SIG-M5 (cell line): ENCODE results near the gene TRAPPC3.

Experiments used
- DNase-seq: peaks from one replicate; lab custom pipeline; 2025; lab: John Stamatoyannopoulos, UW

Gene TRAPPC3

GRCh38 chr1:36151134-36151844, 2.0 kb upstream of the TRAPPC3 start:
- DNase-seq: no peak

- DNase-seq: no peak
Observed at GRCh38 chr1:36150296-36151133, 1.2 kb upstream of the TRAPPC3 start.

GRCh38 chr1:36149973-36150295, 648 bp upstream of the TRAPPC3 start:
- DNase-seq: no peak

- no peak for DNase-seq
Observed at GRCh38 chr1:36148821-36149236, 457 bp downstream of the TRAPPC3 start.

DNA sequence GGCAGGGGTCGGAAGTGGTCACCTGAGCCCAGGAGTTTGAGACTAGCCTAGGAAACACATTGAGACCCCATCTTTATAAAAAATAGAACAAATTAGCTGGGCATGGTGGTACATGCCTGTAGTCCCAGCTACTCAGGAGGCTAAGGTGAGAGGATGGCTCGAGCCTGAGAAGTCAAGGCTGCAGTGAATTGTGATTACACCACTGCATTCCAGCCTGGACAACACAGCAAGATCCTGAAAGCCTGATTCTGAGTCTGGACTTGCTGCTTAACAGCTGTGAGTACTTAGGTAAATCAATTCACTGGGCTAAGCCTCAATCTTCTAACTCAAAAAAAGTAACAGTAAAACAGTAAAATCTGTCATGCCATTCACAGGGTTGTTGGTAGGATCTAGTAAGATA, 4.9 kb downstream of the TRAPPC3 start:
- DNase-seq: no peak

DNA sequence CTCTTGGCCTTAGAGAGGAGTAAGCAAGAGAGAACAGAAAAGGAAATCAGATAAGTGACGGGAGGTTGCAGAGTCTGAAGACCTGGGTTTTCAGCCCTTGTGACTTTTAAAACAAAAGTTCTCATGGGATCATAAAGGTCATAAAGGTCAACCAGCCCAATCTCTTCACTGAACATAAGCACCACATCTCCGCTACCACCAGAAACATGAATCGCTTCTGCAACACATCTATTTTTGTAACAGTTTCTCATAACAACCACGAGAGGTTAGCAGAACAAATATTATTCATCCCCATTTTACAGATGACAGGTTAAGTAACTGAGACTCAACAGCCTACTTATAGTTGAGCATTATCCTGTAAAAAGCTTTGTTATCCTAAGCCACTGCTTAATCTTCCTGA, 5.9 kb downstream of the TRAPPC3 start:
- DNase-seq: no peak

DNA sequence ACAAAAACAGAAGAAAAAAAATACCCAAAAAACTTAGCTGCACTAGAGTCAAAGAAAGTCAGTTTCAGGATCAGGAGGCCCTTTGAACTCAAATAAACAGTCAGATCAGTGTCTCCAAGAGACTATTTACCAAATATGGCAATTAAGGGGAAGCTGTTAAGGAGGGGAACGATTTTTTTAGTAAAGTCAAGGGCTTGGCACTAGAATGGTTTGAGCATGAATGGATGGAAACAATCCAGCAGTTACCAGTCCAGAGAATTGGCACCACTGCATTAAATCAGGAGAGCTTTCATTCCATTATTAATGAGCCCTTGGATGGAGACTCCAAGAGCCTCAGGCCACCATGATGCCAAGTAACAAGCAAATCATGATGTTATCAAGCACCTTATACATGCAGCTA, 7.2 kb downstream of the TRAPPC3 start:
- DNase-seq: no peak

DNA sequence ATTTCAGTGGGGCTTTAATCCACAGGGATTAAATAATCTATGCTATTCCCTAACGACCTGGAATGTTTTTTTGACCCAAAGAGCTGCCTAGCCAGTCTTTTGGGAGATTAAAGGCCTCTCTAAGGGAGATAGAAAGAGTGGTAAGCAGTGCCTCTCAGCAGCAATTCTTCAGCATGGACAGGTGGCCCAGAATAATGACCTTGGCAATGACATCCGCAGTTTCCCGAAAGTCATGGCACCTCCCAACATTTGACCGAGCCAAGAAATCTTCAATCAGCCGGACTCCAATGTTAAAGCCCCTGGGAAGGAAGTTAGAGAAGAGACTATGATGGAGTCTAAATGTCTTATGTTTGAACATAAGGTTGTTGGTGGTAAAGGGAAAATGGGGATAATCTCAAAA, 9.8 kb downstream of the TRAPPC3 start:
- no peak for DNase-seq

- no peak for DNase-seq
Observed at GRCh38 chr1:36137776-36138175, 11.5 kb downstream of the TRAPPC3 start.

DNA sequence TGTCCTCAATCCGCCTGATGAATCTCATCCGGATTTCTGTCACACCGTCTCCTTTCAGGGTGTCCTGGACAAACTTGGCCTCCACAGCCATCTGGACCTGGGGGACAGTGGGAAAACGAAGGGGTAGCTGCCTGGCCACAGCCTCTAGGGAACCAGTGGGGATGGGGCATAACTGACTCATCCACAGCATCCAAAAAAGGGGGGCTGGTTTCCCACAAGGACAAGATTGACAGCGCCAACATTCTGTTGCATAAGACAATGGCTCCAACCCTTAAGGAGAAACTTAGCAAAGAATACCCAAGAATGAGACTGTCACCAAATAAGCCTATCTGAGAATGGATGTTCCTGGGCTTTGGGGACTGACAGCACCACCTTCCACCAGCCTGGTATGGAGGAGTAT, 12.1 kb downstream of the TRAPPC3 start:
- no peak for DNase-seq

DNA sequence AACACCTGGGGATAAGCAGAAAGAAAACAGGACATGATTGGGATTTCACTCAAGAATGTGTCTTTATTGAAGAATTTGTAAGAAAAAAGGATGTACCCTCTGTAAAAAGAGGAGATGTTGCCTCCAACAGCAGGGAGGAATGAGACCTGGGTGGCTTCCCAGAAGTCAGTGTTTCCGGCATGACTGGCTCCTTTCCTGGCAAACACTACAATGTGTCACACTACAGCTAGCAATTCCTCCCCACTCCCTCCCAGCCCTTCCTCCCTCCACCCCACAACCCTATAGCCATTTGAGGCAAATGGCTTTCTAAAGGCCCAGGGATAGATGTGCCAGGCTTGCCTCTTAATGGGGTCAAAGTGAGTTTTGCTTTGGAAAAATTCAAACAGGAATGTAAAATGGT, 12.8 kb downstream of the TRAPPC3 start:
- no peak for DNase-seq

GRCh38 chr1:36135796-36136195, 13.5 kb downstream of the TRAPPC3 start:
- DNase-seq: no peak

- DNase-seq: no peak
Observed at GRCh38 chr1:36135330-36135667, 14.0 kb downstream of the TRAPPC3 start.

- DNase-seq: no peak
Observed at GRCh38 chr1:36134505-36135329, 14.6 kb downstream of the TRAPPC3 start.

DNA sequence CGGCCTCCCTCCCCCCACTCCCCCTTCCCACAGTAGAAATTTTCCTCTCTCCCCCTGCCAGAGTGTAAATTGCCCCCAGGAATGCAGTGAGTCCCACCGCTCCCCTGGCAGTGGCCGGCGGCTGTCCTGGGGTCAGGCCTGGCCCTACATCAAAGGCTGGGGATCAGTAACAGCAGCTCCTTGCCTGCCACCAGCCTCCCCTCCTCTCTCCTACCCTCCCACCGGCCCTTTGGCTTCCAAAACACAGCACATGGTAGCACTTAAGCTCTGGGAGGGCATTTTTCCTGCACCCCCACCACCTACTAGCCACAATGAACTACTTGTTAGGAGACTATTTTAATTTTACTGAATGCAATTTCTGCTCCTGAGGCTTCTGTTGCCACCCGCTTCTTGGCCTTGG, 15.3 kb downstream of the TRAPPC3 start:
- no peak for DNase-seq

DNA sequence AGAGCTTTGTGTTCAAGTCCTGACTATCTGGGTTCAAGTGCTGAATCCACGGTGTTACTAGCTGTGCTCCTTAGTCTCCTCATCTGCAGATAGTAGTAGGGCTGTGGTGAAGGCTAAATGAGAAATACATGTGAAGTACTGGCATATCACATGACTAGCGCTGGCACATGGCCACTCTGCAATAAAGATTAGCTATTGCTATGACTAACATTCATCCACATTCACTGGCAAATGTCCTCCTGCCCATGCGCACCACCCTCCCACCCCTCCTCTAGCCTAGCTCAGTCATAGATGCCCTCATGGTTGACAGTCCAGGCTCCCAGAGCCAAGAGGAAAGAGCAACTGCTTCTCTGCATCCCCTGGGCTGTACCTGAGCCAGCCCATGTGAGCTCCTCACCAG, 15.8 kb downstream of the TRAPPC3 start:
- no peak for DNase-seq

DNA sequence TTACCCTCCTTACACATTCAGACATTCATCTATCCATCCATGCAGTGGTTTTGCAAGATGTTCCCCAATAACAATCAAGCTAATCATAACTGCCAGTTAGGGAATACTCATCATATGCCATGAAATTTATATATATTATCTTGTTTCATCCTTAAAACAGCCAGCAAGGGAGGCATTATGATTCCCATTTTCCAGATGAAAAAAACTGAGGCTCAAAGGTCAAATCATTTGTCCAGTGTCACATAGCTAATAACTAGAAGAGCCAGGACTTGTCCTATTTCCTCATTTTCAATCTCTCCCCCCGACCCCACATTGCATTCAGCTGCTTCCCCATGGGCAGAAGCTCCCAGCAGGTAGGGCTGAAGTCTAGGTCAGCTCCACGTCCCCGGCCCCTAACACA, 17.3 kb downstream of the TRAPPC3 start:
- DNase-seq: no peak

- DNase-seq: no peak
Observed at GRCh38 chr1:36128905-36129206, 20.4 kb downstream of the TRAPPC3 start.

DNA sequence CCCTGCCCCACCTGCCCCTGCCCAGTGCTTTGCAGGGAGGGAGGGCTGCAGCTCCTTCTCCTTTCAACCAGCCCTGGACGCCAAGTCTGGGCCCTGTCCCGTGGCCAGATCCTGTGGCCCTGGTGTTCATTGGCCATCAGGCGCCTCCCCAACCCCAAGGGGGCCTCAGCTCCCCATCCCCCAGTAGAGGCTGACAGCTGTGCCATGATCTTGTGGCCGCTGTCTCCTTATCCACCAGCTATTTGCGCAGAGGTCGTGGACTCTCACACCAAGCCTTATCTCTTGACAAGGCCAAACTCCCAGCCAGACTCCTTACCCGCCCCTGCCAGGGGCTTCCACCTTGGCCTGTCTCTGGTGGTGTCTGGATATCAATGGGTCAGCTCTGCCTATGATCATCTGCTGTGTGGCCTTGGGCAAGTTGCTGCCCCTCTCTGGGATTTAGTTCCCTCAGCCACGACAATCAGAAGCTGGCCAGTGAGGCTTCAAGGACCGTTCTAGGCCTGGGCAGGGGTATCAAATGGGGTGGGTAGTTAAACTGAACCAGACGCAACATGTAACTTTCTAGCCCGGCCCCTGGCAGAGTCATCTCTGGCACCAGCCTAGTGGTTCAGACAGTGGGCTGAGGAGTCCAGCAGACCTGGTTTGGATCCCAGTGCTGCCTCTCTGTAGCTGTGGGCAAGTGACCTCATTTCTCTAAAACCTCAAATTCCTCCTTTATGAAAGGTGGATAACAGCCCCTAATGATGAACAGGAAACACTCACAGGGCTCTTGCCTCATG, 21.0 kb downstream of the TRAPPC3 start:
- DNase-seq: no peak

DNA sequence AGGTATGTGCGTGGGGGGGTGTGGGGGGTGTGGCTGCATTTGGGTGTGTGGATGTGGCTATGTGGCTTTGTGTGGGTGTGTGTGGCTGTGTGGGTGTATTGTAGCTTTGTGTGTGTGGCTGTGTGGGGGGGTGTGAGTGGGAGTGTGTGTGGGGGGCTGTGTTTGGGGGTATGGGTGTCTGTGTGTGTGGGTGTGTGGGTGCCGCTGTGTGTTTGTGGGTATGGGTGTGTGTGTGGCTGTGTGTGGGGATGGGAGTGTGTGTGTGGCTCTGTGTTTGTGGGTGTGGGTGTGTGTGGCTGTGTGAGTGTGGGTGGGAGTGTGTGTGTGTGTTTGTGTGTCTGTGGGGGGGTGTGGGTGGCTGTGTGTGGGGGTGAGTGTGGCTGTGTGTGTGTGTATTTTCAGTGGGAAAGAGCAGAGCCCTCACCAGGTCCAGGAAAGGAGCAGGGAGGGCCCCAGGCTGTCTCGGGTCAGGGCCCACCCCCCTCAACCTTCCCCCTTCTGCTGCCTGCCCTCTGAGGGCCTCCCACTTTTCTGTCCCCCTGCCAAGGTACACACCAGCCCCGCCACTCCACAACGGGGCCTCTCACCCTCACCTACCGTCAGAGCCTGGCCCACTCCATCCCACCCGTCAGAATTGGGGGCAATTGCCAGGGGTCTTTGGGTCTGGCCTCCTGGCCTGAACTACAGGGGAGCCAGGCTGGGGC, 22.3 kb downstream of the TRAPPC3 start:
- no peak for DNase-seq

DNA sequence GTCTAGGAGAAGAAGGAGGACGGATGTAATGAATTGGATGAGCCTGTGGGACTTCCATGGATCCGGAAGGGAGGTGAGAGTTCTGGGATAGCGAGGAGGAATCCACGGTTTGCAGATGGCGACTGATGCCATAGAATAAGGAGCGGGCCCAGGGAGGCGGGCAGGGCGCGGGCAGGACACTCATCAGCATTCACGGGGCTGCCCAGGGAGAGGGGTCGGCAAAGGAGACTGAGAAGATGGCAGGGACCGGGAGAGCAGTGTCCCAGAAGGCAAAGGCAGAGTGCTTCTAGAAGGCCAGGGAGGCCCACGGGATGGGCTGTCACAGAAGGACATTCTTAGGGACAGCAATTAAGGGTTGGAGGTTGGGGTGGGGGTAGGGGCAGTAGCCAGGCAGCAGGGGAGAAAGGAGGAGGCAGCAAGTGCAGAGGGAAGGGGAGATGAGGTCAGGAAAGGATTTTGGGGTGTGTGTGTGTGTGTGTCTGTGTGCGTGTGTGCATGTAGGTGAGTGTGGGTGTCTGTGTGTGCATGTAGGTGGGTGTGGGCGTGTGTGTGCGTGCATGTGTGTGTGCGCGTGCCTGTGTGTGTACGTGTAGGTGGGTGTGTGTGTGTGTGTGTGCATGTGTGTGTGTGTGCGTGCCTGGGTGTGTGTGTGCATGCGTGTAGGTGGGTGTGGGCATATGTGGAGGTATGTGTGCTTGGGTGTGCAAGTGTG, 23.1 kb downstream of the TRAPPC3 start:
- DNase-seq: no peak
